ENCODE measurements around the gene KIF5A. TPM values are rescaled to one million over a fixed set of nuclear protein-coding genes. Genes with fewer than 3 reads are reported as not detected.

KIF5A gene
- total and polyA plus RNA-seq, 2 of the 13 experiments (the other 11 are each of a cell fraction or from before 2014, with no cell fraction given), result 1.6 to 11.9 TPM

DNA sequence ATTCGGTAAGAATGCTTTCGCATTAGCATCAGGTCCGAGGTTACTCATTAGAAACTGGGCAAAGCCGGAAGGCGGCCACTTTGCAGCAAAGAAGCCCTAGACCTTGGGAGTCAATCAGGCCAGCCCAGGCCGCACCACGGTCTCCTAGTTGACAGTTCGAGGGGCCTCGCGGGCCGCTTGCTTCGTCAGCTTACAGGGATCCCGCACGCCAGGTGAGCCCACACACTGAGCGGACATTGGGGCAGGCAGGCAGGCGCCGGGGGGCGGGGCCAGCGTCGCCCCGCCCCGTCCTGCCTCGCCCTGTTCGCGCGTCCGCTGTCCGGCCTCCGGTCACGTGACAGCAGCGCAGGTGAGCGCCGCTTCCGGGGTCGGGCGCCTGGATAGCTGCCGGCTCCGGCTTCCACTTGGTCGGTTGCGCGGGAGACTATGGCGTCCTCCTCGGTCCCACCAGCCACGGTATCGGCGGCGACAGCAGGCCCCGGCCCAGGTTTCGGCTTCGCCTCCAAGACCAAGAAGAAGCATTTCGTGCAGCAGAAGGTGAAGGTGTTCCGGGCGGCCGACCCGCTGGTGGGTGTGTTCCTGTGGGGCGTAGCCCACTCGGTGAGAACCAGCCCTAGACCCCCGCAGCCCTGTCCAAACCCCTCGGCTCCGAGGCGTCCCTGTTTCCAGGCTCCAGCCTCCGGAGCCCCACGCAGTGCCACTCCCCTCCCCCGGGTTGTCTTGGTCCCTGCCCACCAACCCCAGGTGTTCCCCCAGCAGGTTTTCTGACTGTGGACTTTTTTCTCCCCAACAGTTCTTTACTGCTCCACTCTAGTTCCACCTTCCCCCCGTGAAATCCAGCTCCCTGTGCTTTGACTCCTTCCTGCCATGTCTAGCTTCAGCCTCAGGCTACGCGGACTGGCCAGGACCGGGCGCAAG lies 41.3 kb downstream of the KIF5A start, which contains the start of gene PIP4K2C (continued):
- TF ChIP-seq ZNF367 (CRISPR knock-in tag; IDR thresholded peaks at IDR 0.05; ENCODE audit: borderline replicate concordance) (no peak), HOXA5 (CRISPR knock-in tag; IDR thresholded peaks at IDR 0.05) (no peak), THAP11 (CRISPR knock-in tag; IDR thresholded peaks at IDR 0.05) (peak; percentile 79), KDM6A (CRISPR knock-in tag; IDR thresholded peaks at IDR 0.05; ENCODE audit: low read depth) (no peak), HES4 (CRISPR knock-in tag; IDR thresholded peaks at IDR 0.05; ENCODE audit: borderline replicate concordance) (no peak; the same call in 1 of the 2 replicates), JUND (CRISPR knock-in tag; IDR thresholded peaks at IDR 0.05) (no peak), ARID4A (CRISPR knock-in tag; IDR thresholded peaks at IDR 0.05; ENCODE audit: borderline replicate concordance) (peak; percentile 97), ZNF10 (CRISPR knock-in tag; IDR thresholded peaks at IDR 0.05; ENCODE audit: borderline replicate concordance, low read depth) (no peak), RBAK (CRISPR knock-in tag; IDR thresholded peaks at IDR 0.05) (no peak), PRDM15 (CRISPR knock-in tag; IDR thresholded peaks at IDR 0.05) (no peak), KMT2A (CRISPR knock-in tag; IDR thresholded peaks at IDR 0.05) (0 out of 2 replicates have a peak, but pooled peaks have one; percentile 27), RFXAP (CRISPR knock-in tag; IDR thresholded peaks at IDR 0.05; ENCODE audit: borderline replicate concordance) (no peak), MIER3 (CRISPR knock-in tag; IDR thresholded peaks at IDR 0.05; ENCODE audit: borderline replicate concordance) (peak; percentile 21; the same call in 1 of the 2 replicates), CBX5 (CRISPR knock-in tag; IDR thresholded peaks at IDR 0.05; ENCODE audit: borderline replicate concordance) (no peak), ZNF674 (CRISPR knock-in tag; IDR thresholded peaks at IDR 0.05; ENCODE audit: low read depth) (no peak), ZBTB20 (CRISPR knock-in tag; IDR thresholded peaks at IDR 0.05; ENCODE audit: borderline replicate concordance, low read depth) (0 out of 2 replicates have a peak, but pooled peaks have one; percentile 45), ZNF563 (CRISPR knock-in tag; IDR thresholded peaks at IDR 0.05) (peak; percentile 65; the same call in 1 of the 2 replicates), ZNF24 (IDR thresholded peaks at IDR 0.05) (no peak), ZNF160 (CRISPR knock-in tag; IDR thresholded peaks at IDR 0.05) (peak; percentile 17; the same call in 1 of the 2 replicates), ZNF883 (CRISPR knock-in tag; IDR thresholded peaks at IDR 0.05; ENCODE audit: not compliant biosample characterization) (peak; percentile 87), KAT2B (IDR thresholded peaks at IDR 0.05; ENCODE audit: borderline replicate concordance, low read depth, low read length) (no peak)
- TF ChIP-seq, protein P1, sequence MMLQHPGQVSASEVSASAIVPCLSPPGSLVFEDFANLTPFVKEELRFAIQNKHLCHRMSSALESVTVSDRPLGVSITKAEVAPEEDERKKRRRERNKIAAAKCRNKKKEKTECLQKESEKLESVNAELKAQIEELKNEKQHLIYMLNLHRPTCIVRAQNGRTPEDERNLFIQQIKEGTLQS (CRISPR knock-in tag; IDR thresholded peaks at IDR 0.05), result no peak
